Activated B cell treated with CpG ODN at 0.5 μM for 24 hours (primary cell): ENCODE measurements around the gene GNG7. TPM values are rescaled to one million over a fixed set of nuclear protein-coding genes. Genes with fewer than 3 reads are reported as not detected.

Experiments used
- ATAC-seq: fragments of 200-7000 bp; cut with Tn5 transposase; one replicate; pipeline ENCODE4 v1.10.0; 2021; ENCODE audit warnings: low read depth, mild to moderate bottlenecking, moderate library complexity
- CTCF ChIA-PET: fragments of 350-600 bp; sonication (Branson Sonifier 250); formaldehyde crosslinking; loops from one replicate; lab custom pipeline; 2021; ENCODE audit warnings: antibody characterized with exemption; lab: Charles Lee
- POLR2A ChIA-PET: fragments of 350-600 bp; sonication (Branson Sonifier 250); formaldehyde crosslinking; loops from one replicate; lab custom pipeline; 2021; ENCODE audit warnings: antibody characterized with exemption; lab: Charles Lee
- DNase-seq: peaks from one replicate; pipeline ENCODE4 v3.0.0; 2022
- H3K27ac Mint-ChIP-seq: one replicate; pipeline ENCODE4 v1.8.0; 2020; ENCODE audit warnings: mixed read lengths
- H3K27me3 Mint-ChIP-seq: one replicate; pipeline ENCODE4 v1.8.0; 2021; ENCODE audit warnings: mixed read lengths
- H3K36me3 Mint-ChIP-seq: one replicate; pipeline ENCODE4 v1.8.0; 2021; ENCODE audit warnings: low read depth, mixed read lengths
- H3K4me1 Mint-ChIP-seq: one replicate; pipeline ENCODE4 v1.8.0; 2021; ENCODE audit warnings: mixed read lengths
- H3K4me3 Mint-ChIP-seq: one replicate; pipeline ENCODE4 v1.8.0; 2020; ENCODE audit warnings: mild to moderate bottlenecking, mixed read lengths
- H3K9me3 Mint-ChIP-seq: one replicate; pipeline ENCODE4 v1.8.0; 2020; ENCODE audit warnings: mixed read lengths
- CTCF ChIP-seq: fragments of 200-600 bp; IDR thresholded peaks from one replicate; pipeline ENCODE4 v1.8.0; 2022; ENCODE audit warnings: antibody characterized with exemption, mild to moderate bottlenecking
- intact Hi-C: fragments of 100-400 bp; cut with micrococcal nuclease; formaldehyde crosslinking; loops from one replicate; pipeline ENCODE4 v1.15.1; 2024
- total RNA-seq: library from RNA; stranded (reverse); gene quantifications from 2 replicates; pipeline ENCODE4 v1.2.3, GENCODE V29; 2022

Gene GNG7
- total RNA-seq, 1 donor from 2014 or later = 35.4 TPM

- CTCF ChIA-PET = no interaction called here
- H3K9me3 Mint-ChIP-seq = peaks cover 2% of the 10 kb centered on the region
- no peaks in the 10 kb centered on the region for H3K27me3 Mint-ChIP-seq
- intact Hi-C loops = no loop called here
- no peak for TF ChIP-seq CTCF
- POLR2A ChIA-PET = interaction anchor here (1.9 kb wide), 1 partner anchor 60 kb away, joined by 7 read pairs; the partner anchor contains the start of gene GADD45B
- peaks cover 18% of the 10 kb centered on the region for H3K36me3 Mint-ChIP-seq
- no peak for ATAC-seq
- no peak overlapping the region for H3K4me3 Mint-ChIP-seq
- H3K4me1 Mint-ChIP-seq = peaks cover 20% of the 10 kb centered on the region
- no peak overlapping the region for H3K27ac Mint-ChIP-seq
- no peak for DNase-seq
Observed at GRCh38 chr19:2536461-2536860, 166.0 kb downstream of the GNG7 start.

GRCh38 chr19:2534423-2535013 lies 168.0 kb downstream of the GNG7 start:
- H3K27me3 Mint-ChIP-seq = no peaks in the 10 kb centered on the region
- DNase-seq (no peak), ATAC-seq (no peak)
- TF ChIP-seq CTCF = no peak
- POLR2A ChIA-PET = interaction anchor here (1.2 to 2.1 kb wide), 4 partner anchors 10 to 58 kb away, joined by 3 to 21 read pairs (median 6); partner anchors contain the start of gene GADD45B
- intact Hi-C loops = no loop called here
- H3K4me3 Mint-ChIP-seq = no peak overlapping the region
- peaks cover 23% of the 10 kb centered on the region for H3K4me1 Mint-ChIP-seq
- H3K9me3 Mint-ChIP-seq = peaks cover 2% of the 10 kb centered on the region
- peak overlapping the region; percentile 30 for H3K27ac Mint-ChIP-seq
- CTCF ChIA-PET = interaction anchor here (1.0 to 1.5 kb wide), 2 partner anchors 45 to 103 kb away, joined by 3 to 4 read pairs; no protein-coding TSS in a partner anchor
- H3K36me3 Mint-ChIP-seq = peaks cover 24% of the 10 kb centered on the region

- DNase-seq (no peak), ATAC-seq (no peak)
- no peaks in the 10 kb centered on the region for H3K27me3 Mint-ChIP-seq
- POLR2A ChIA-PET = interaction anchor here (1.2 to 2.1 kb wide), 5 partner anchors 10 to 58 kb away, joined by 3 to 21 read pairs (median 5); partner anchors contain the start of gene GADD45B
- peaks cover 30% of the 10 kb centered on the region for H3K36me3 Mint-ChIP-seq
- peaks cover 2% of the 10 kb centered on the region for H3K9me3 Mint-ChIP-seq
- H3K27ac Mint-ChIP-seq = peak overlapping the region; percentile 65
- H3K4me1 Mint-ChIP-seq = peaks cover 25% of the 10 kb centered on the region
- no peak for TF ChIP-seq CTCF
- CTCF ChIA-PET = interaction anchor here (1.0 to 1.5 kb wide), 2 partner anchors 46 to 103 kb away, joined by 3 to 4 read pairs; no protein-coding TSS in a partner anchor
- intact Hi-C loops = no loop called here
- no peak overlapping the region for H3K4me3 Mint-ChIP-seq
Observed at GRCh38 chr19:2533686-2534422, 168.6 kb downstream of the GNG7 start.

GRCh38 chr19:2533072-2533425 lies 169.4 kb downstream of the GNG7 start:
- no peak for DNase-seq
- H3K27me3 Mint-ChIP-seq = no peaks in the 10 kb centered on the region
- ChIA-PET POLR2A (interaction anchor here (1.2 to 2.1 kb wide), 3 partner anchors 11 to 57 kb away, joined by 3 to 21 read pairs (median 5); partner anchors contain the start of gene GADD45B), CTCF (no interaction called here)
- H3K9me3 Mint-ChIP-seq = peaks cover 2% of the 10 kb centered on the region
- peak overlapping the region; percentile 65 for H3K27ac Mint-ChIP-seq
- H3K36me3 Mint-ChIP-seq = peaks cover 30% of the 10 kb centered on the region
- H3K4me1 Mint-ChIP-seq = peaks cover 25% of the 10 kb centered on the region
- no peak for ATAC-seq
- no peak for TF ChIP-seq CTCF
- H3K4me3 Mint-ChIP-seq = no peak overlapping the region
- intact Hi-C loops = no loop called here
